ENCODE results near the gene NFE2L1.
"Not testable (repeated sequence)": the region's sequence is repeated elsewhere in the genome, so short reads cannot be mapped to it uniquely, and the experiment has no call there.

Gene NFE2L1

GRCh38 chr17:48047741-48048383 lies at the start of gene NFE2L1:
Gene NFE2L1 (plus strand): TSS chr17:48048359. CDS start chr17:48051119, 2,760 bp downstream.
- peak; percentile 100 for DNase-seq (ENCODE audit: low read depth)

GRCh38 chr17:47999582-47999981 lies 48.6 kb upstream of the NFE2L1 start:
- peak; percentile 43 for DNase-seq (ENCODE audit: low read depth)

GRCh38 chr17:48001197-48001596 lies 47.0 kb upstream of the NFE2L1 start:
- DNase-seq (ENCODE audit: low read depth), result no peak

GRCh38 chr17:48001657-48002056 lies 46.5 kb upstream of the NFE2L1 start:
- DNase-seq (ENCODE audit: low read depth), result not testable (repeated sequence)

GRCh38 chr17:48002266-48002915 lies 45.8 kb upstream of the NFE2L1 start:
- DNase-seq (ENCODE audit: low read depth), result peak; percentile 87

GRCh38 chr17:48002916-48003416 lies 45.2 kb upstream of the NFE2L1 start:
- DNase-seq (ENCODE audit: low read depth), result no peak

GRCh38 chr17:48003417-48004151 lies 44.6 kb upstream of the NFE2L1 start:
- no peak for DNase-seq (ENCODE audit: low read depth)

- no peak for DNase-seq (ENCODE audit: low read depth)
Observed at GRCh38 chr17:48004983-48005382, 43.2 kb upstream of the NFE2L1 start.

- DNase-seq (ENCODE audit: low read depth), result no peak
Observed at GRCh38 chr17:48006936-48007709, 41.0 kb upstream of the NFE2L1 start.

GRCh38 chr17:48010193-48010592 lies 38.0 kb upstream of the NFE2L1 start:
- no peak for DNase-seq (ENCODE audit: low read depth)

- DNase-seq (ENCODE audit: low read depth), result peak; percentile 66
Observed at GRCh38 chr17:48011405-48012150, 36.6 kb upstream of the NFE2L1 start.

- DNase-seq (ENCODE audit: low read depth), result peak; percentile 56
Observed at GRCh38 chr17:48012151-48012520, 36.0 kb upstream of the NFE2L1 start.

GRCh38 chr17:48012654-48013053 lies 35.5 kb upstream of the NFE2L1 start:
- no peak for DNase-seq (ENCODE audit: low read depth)

GRCh38 chr17:48013876-48014594 lies 34.1 kb upstream of the NFE2L1 start:
- no peak for DNase-seq (ENCODE audit: low read depth)

- DNase-seq (ENCODE audit: low read depth), result no peak
Observed at GRCh38 chr17:48014595-48015111, 33.5 kb upstream of the NFE2L1 start.

- DNase-seq (ENCODE audit: low read depth), result no peak
Observed at GRCh38 chr17:48016112-48016511, 32.0 kb upstream of the NFE2L1 start.

GRCh38 chr17:48017817-48018158 lies 30.4 kb upstream of the NFE2L1 start:
- DNase-seq (ENCODE audit: low read depth), result not testable (repeated sequence)

GRCh38 chr17:48021934-48022333 lies 26.2 kb upstream of the NFE2L1 start:
- DNase-seq (ENCODE audit: low read depth), result no peak

- DNase-seq (ENCODE audit: low read depth), result no peak
Observed at GRCh38 chr17:48022901-48023300, 25.3 kb upstream of the NFE2L1 start.

GRCh38 chr17:48023400-48024148 lies 24.6 kb upstream of the NFE2L1 start:
- peak; percentile 76 for DNase-seq (ENCODE audit: low read depth)
